IMR-90 (cell line): Measurements from ENCODE around the gene HSPG2. TPM values are rescaled to one million over a fixed set of nuclear protein-coding genes. Genes with fewer than 3 reads are reported as not detected.

Experiments
- ATAC-seq: fragments of 200-7000 bp; cut with Tn5 transposase; 2 replicates; pipeline ENCODE4 v1.9.1; 2020; ENCODE audit warnings: low read depth, mild to moderate bottlenecking, moderate library complexity
- BruUV-seq: library from RNA; stranded (reverse); fragments of 400-500 nt; replicated peaks from 2 replicates; lab custom pipeline; 2021; lab: Mats Ljungman, UMichigan
- CTCF ChIA-PET: fragments of 300-600 bp; formaldehyde crosslinking; extraction: SDS; loops from one replicate; lab custom pipeline; 2021; ENCODE audit warnings: antibody characterized with exemption; lab: Yijun Ruan, JAX
- POLR2A ChIA-PET: fragments of 300-600 bp; sonication (Branson Sonifier 250); formaldehyde crosslinking; loops from one replicate; lab custom pipeline; 2022; ENCODE audit warnings: antibody characterized with exemption; ENCODE audit not compliant: unreplicated experiment; lab: Charles Lee
- DNase-seq: peaks from one replicate; pipeline ENCODE4 v3.0.0; 2013
- H2AFZ ChIP-seq: replicated peaks from 2 replicates; pipeline ENCODE3; 2013; ENCODE audit warnings: low read length, mild to moderate bottlenecking; ENCODE audit not compliant: poor library complexity
- H2AK5ac ChIP-seq: 2 replicates; pipeline ENCODE4 v1.6.1; 2013; ENCODE audit warnings: low read depth, low read length, inconsistent platforms
- H2AK9ac ChIP-seq: replicated peaks from 2 replicates; pipeline ENCODE3; 2013; ENCODE audit warnings: mild to moderate bottlenecking, low read depth, low read length, moderate library complexity; ENCODE audit not compliant: poor library complexity
- H2BK120ac ChIP-seq: 2 replicates; pipeline ENCODE4 v1.6.1; 2013; ENCODE audit warnings: low read depth, low read length, inconsistent platforms
- H2BK15ac ChIP-seq: 3 replicates; pipeline ENCODE4 v1.6.1; 2013; ENCODE audit warnings: low read depth, low read length, inconsistent platforms
- H2BK20ac ChIP-seq: 2 replicates; pipeline ENCODE4 v1.6.1; 2013; ENCODE audit warnings: low read depth, mild to moderate bottlenecking, inconsistent platforms, low read length, moderate library complexity
- H2BK5ac ChIP-seq: 2 replicates; pipeline ENCODE4 v1.6.1; 2013; ENCODE audit warnings: mild to moderate bottlenecking, low read depth, low read length, inconsistent platforms; ENCODE audit not compliant: poor library complexity, severe bottlenecking
- H3K14ac ChIP-seq: replicated peaks from 2 replicates; pipeline ENCODE4 v1.6.1; 2013; ENCODE audit warnings: low read depth, low read length, inconsistent platforms
- H3K18ac ChIP-seq: 2 replicates; pipeline ENCODE4 v1.6.1; 2013; ENCODE audit warnings: low read depth, low read length, control low read depth
- H3K23ac ChIP-seq: 2 replicates; pipeline ENCODE4 v1.6.1; 2013; ENCODE audit warnings: low read depth, low read length, inconsistent platforms
- H3K27ac ChIP-seq: 2 replicates; pipeline ENCODE4 v1.5.1; 2013; ENCODE audit warnings: mild to moderate bottlenecking, control low read depth, low read length; ENCODE audit not compliant: insufficient read depth
- H3K27me3 ChIP-seq: 2 replicates; pipeline ENCODE4 v1.6.1; 2013; ENCODE audit warnings: low read length; ENCODE audit not compliant: control insufficient read depth, insufficient read depth
- H3K36me3 ChIP-seq: 2 replicates; pipeline ENCODE4 v1.6.1; 2013; ENCODE audit warnings: low read length, mixed read lengths; ENCODE audit not compliant: control insufficient read depth, insufficient read depth
- H3K4ac ChIP-seq: 2 replicates; pipeline ENCODE4 v1.6.1; 2013; ENCODE audit warnings: low read depth, low read length, inconsistent platforms
- H3K4me1 ChIP-seq: 2 replicates; pipeline ENCODE4 v1.6.1; 2013; ENCODE audit warnings: low read length, mixed read lengths; ENCODE audit not compliant: control insufficient read depth, insufficient read depth
- H3K4me2 ChIP-seq: 2 replicates; pipeline ENCODE4 v1.6.1; 2013; ENCODE audit warnings: low read depth, mild to moderate bottlenecking, control low read depth, low read length, moderate library complexity
- H3K4me3 ChIP-seq: 2 replicates; pipeline ENCODE4 v1.5.1; 2013; ENCODE audit warnings: low read depth, mild to moderate bottlenecking, control low read depth, low read length, moderate library complexity; ENCODE audit not compliant: insufficient read depth
- H3K56ac ChIP-seq: 2 replicates; pipeline ENCODE4 v1.6.1; 2013; ENCODE audit warnings: low read length, inconsistent platforms; ENCODE audit not compliant: insufficient read depth; ENCODE audit errors: extremely low read depth
- H3K79me1 ChIP-seq, 2 experiments: 2 replicates each; pipeline ENCODE4 v1.6.1; 2013; ENCODE audit warnings: low read length in 2 of 2, inconsistent platforms in 1 of 2, low read depth in 1 of 2
- H3K9ac ChIP-seq: 2 replicates; pipeline ENCODE4 v1.6.1; 2013; ENCODE audit warnings: low read depth, low read length, control low read depth
- H3K9me1 ChIP-seq: 2 replicates; pipeline ENCODE4 v1.6.1; 2013; ENCODE audit warnings: low read length, inconsistent platforms; ENCODE audit not compliant: insufficient read depth
- H3K9me3 ChIP-seq: 2 replicates; pipeline ENCODE4 v1.6.1; 2013; ENCODE audit warnings: low read length; ENCODE audit not compliant: control insufficient read depth, insufficient read depth
- H4K20me1 ChIP-seq: 2 replicates; pipeline ENCODE4 v1.6.1; 2013; ENCODE audit warnings: low read length, inconsistent platforms; ENCODE audit not compliant: insufficient read depth
- H4K5ac ChIP-seq: 2 replicates; pipeline ENCODE4 v1.6.1; 2013; ENCODE audit warnings: mild to moderate bottlenecking, low read depth, low read length, control low read depth
- H4K8ac ChIP-seq, 2 experiments: 2 replicates each; pipeline ENCODE4 v1.6.1; 2013; ENCODE audit warnings: low read depth in 2 of 2, low read length in 2 of 2, control low read depth in 1 of 2, inconsistent platforms in 1 of 2
- H4K91ac ChIP-seq: 2 replicates; pipeline ENCODE4 v1.6.1; 2013; ENCODE audit warnings: low read depth, low read length, inconsistent platforms; ENCODE audit not compliant: insufficient read depth
- CTCF ChIP-seq: conservative IDR thresholded peaks from 2 replicates; pipeline ENCODE4 v1.5.1; 2012; ENCODE audit warnings: mild to moderate bottlenecking, low read depth, low read length, improper control_type of control experiment
- ELK1 ChIP-seq: fragments of 150-350 bp; IDR thresholded peaks from 2 replicates; pipeline ENCODE4 v1.6.1; 2016; ENCODE audit warnings: low read depth, mild to moderate bottlenecking, low read length, moderate library complexity, borderline replicate concordance
- FOS ChIP-seq: fragments of 150-350 bp; IDR thresholded peaks from 2 replicates; pipeline ENCODE4 v1.6.1; 2016; ENCODE audit warnings: low read depth, low read length
- MAZ ChIP-seq: IDR thresholded peaks from 2 replicates; pipeline ENCODE4 v1.6.1; 2012; ENCODE audit warnings: low read depth, mild to moderate bottlenecking, low read length, improper control_type of control experiment, moderate library complexity, borderline replicate concordance
- RFX5 ChIP-seq: IDR thresholded peaks from 2 replicates; pipeline ENCODE4 v1.8.0; 2012; ENCODE audit warnings: low read depth, mild to moderate bottlenecking, low read length, moderate library complexity
- USF2 ChIP-seq: fragments of 150-350 bp; IDR thresholded peaks from 2 replicates; pipeline ENCODE4 v1.6.1; 2017; ENCODE audit warnings: mild to moderate bottlenecking, antibody characterized with exemption, low read length, low read depth
- WGBS, 2 experiments: methylation state at CpG; one replicate each; pipeline versions ENCODE4 v1.1.5 to v1.1.7; 2013; ENCODE audit warnings: missing lambda C conversion rate in 2 of 2; ENCODE audit not compliant: insufficient read length in 1 of 2; ENCODE audit errors: extremely low coverage in 2 of 2; 5-methylcytosine and 5-hydroxymethylcytosine counted together
- dilution Hi-C: fragments of 300-500 bp; cut with HindIII; formaldehyde crosslinking; loops from one replicate; pipeline ENCODE4 v1.14.3; 2018; ENCODE audit warnings: low sequenced_read_pairs; ENCODE audit not compliant: unreplicated experiment
- in situ Hi-C: fragments of 300-500 bp; cut with MboI; formaldehyde crosslinking; loops from 3 replicates; pipeline ENCODE4 v1.14.3; 2019; ENCODE audit warnings: low sequenced_read_pairs, inconsistent platforms, mixed read lengths
- intact Hi-C: fragments of 100-400 bp; cut with micrococcal nuclease; formaldehyde crosslinking; loops from 2 replicates; pipeline ENCODE4 v1.10.0; 2022
- polyA plus RNA-seq, 3 experiments: library from polyadenylated mRNA; depleted of rRNA; stranded (reverse); fragments of >200 nt; gene quantifications; 2 replicates each; pipeline ENCODE4 v1.2.3, GENCODE V29; 2012; ENCODE audit warnings: low replicate concordance in 1 of 3
- total RNA-seq: library from RNA; depleted of rRNA; stranded (reverse); fragments of >200 nt; gene quantifications from 2 replicates; pipeline ENCODE4 v1.2.3, GENCODE V29; 2012

The HSPG2 gene
- total and polyA plus RNA-seq, 2 of the 4 experiments (the other 2 are of a cell fraction) = 15.8 to 94.0 TPM

- Histone ChIP-seq H4K20me1 (no peaks in the 10 kb centered on the region), H3K4me2 (no peak overlapping the region), H3K4me1 (no peaks in the 10 kb centered on the region), H3K4me3 (no peak overlapping the region), H2AK5ac (no peak overlapping the region), H2BK20ac (no peak overlapping the region), H3K23ac (no peak overlapping the region), H3K27me3 (no peaks in the 10 kb centered on the region; the same call in none of the 2 replicates), H3K9me1 (no peaks in the 10 kb centered on the region), H2AK9ac (no peak overlapping the region), H3K36me3 (no peaks in the 10 kb centered on the region), H3K56ac (no peak overlapping the region), H4K5ac (no peak overlapping the region), H3K14ac (no peak overlapping the region), H3K79me1 (no peaks in the 10 kb centered on the region), H2AFZ (no peak overlapping the region), H4K91ac (no peak overlapping the region), H3K9ac (no peak overlapping the region), H3K18ac (no peak overlapping the region), H3K9me3 (peaks cover 8% of the 10 kb centered on the region), H4K8ac (no peak overlapping the region), H3K4ac (no peak overlapping the region), H2BK15ac (no peak overlapping the region), H2BK120ac (no peak overlapping the region), H3K27ac (no peak overlapping the region), H2BK5ac (no peak overlapping the region)
- intact Hi-C loops (no loop called here), in situ Hi-C loops (no loop called here), dilution Hi-C loops (no loop called here)
- no peak for ATAC-seq
- no TSS peak for BruUV-seq
- ChIA-PET CTCF (no interaction called here), POLR2A (no interaction called here)
- WGBS, 2 experiments = 44% methylated on average over 1 of the region's 2 CpGs; no CpG with 5 or more reads in 1 of the 2 experiments
- TF ChIP-seq ELK1 (no peak), USF2 (no peak), MAZ (no peak), RFX5 (no peak), FOS (no peak), CTCF (no peak)
- DNase-seq = no peak
These were observed 142.5 kb downstream of the HSPG2 start for GRCh38 chr1:21794656-21795055.
